MG63 (cell line): ENCODE data around the gene GRXCR1. TPM values are rescaled to one million over a fixed set of nuclear protein-coding genes. Genes with fewer than 3 reads are reported as not detected.

ENCODE experiments used
- DNase-seq: peaks from one replicate; pipeline ENCODE4 v3.0.0-alpha.2; 2020
- H3K27me3 ChIP-seq: fragments of 250-450 bp; sonication (Bioruptor Pico); 2 replicates; pipeline ENCODE4 v1.5.1; 2020; ENCODE audit warnings: mild to moderate bottlenecking, moderate library complexity
- H3K36me3 ChIP-seq: fragments of 250-450 bp; sonication (Bioruptor Pico); 2 replicates; pipeline ENCODE4 v1.5.1; 2020; ENCODE audit warnings: mild to moderate bottlenecking, moderate library complexity
- H3K4me3 ChIP-seq: fragments of 250-450 bp; sonication (Bioruptor Pico); 2 replicates; pipeline ENCODE4 v1.5.1; 2020; ENCODE audit warnings: mild to moderate bottlenecking, moderate library complexity
- H3K9me3 ChIP-seq: fragments of 250-450 bp; sonication (Bioruptor Pico); 2 replicates; pipeline ENCODE4 v1.5.1; 2020; ENCODE audit warnings: mild to moderate bottlenecking, moderate library complexity
- total RNA-seq: library from RNA; depleted of rRNA; stranded (reverse); fragments of >200 nt; shearing (Covaris generic); gene quantifications from 2 replicates; pipeline ENCODE4 v1.2.3, GENCODE V29; 2014; ENCODE audit warnings: low replicate concordance

Gene GRXCR1
- total RNA-seq, 1 experiment from 2014 or later = not detected

GRCh38 chr4:42914937-42915336 lies 22.4 kb downstream of the GRXCR1 start:
- no peak overlapping the region for H3K4me3 ChIP-seq
- H3K9me3 ChIP-seq = peaks cover 7% of the 10 kb centered on the region; the same call in 1 of the 2 replicates
- DNase-seq = no peak
- H3K36me3 ChIP-seq = no peaks in the 10 kb centered on the region
- no peaks in the 10 kb centered on the region for H3K27me3 ChIP-seq

GRCh38 chr4:42915484-42915883 lies 23.0 kb downstream of the GRXCR1 start:
- Histone ChIP-seq H3K36me3 (no peaks in the 10 kb centered on the region), H3K4me3 (no peak overlapping the region), H3K27me3 (no peaks in the 10 kb centered on the region), H3K9me3 (peaks cover 7% of the 10 kb centered on the region; the same call in 1 of the 2 replicates)
- peak; percentile 75 for DNase-seq

GRCh38 chr4:42917296-42917695 lies 24.8 kb downstream of the GRXCR1 start:
- no peaks in the 10 kb centered on the region for H3K27me3 ChIP-seq
- H3K36me3 ChIP-seq = no peaks in the 10 kb centered on the region
- H3K9me3 ChIP-seq = peaks cover 7% of the 10 kb centered on the region; the same call in 1 of the 2 replicates
- H3K4me3 ChIP-seq = no peak overlapping the region
- no peak for DNase-seq

- no peak overlapping the region for H3K4me3 ChIP-seq
- peaks cover 3% of the 10 kb centered on the region; the same call in 1 of the 2 replicates for H3K27me3 ChIP-seq
- no peaks in the 10 kb centered on the region for H3K9me3 ChIP-seq
- DNase-seq = no peak
- H3K36me3 ChIP-seq = no peaks in the 10 kb centered on the region
Measured at GRCh38 chr4:42923431-42923830, 30.9 kb downstream of the GRXCR1 start.

DNA sequence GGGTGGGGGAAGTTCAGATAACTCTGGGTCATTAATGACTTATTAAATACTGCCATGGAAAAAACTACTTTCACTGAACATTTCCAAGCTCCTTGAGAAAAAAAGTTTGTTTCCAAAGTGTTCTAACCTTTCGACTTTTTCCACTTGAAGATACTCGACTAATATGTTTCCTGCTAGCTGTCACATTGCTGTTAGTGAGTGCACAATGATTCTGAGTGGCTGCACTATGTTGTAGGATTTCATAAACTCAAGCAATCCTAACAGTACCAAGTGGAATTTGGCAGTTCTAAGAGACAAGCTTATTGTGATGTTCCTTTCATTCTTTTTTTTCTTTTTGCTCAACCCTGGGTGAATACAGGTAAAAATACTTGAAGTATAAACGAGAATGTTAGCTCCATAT lies 33.4 kb downstream of the GRXCR1 start:
- Histone ChIP-seq H3K27me3 (peaks cover 3% of the 10 kb centered on the region; the same call in 1 of the 2 replicates), H3K4me3 (no peak overlapping the region), H3K36me3 (no peaks in the 10 kb centered on the region), H3K9me3 (no peaks in the 10 kb centered on the region)
- no peak for DNase-seq

DNA sequence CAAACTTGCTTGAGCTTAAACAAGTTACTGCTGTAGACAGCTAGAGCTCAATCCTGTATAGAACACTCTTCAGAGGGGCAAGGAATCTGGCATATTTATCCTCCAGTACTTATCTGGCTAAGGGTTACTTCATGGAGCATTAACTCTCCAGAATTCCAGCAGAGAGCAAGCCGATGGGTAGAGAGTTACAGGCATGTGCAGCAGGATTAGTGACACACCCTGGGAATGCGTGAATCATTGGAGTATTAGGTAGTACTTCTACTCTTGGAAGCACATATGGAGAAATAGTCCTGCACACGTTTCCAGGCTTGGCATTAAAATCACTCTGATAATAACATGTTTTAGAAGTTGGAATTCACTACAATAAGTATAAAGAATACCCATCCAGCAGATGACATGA lies 35.4 kb downstream of the GRXCR1 start:
- peak; percentile 88 for DNase-seq
- Histone ChIP-seq H3K9me3 (no peaks in the 10 kb centered on the region), H3K27me3 (peaks cover 3% of the 10 kb centered on the region; the same call in 1 of the 2 replicates), H3K36me3 (no peaks in the 10 kb centered on the region), H3K4me3 (no peak overlapping the region)

DNA sequence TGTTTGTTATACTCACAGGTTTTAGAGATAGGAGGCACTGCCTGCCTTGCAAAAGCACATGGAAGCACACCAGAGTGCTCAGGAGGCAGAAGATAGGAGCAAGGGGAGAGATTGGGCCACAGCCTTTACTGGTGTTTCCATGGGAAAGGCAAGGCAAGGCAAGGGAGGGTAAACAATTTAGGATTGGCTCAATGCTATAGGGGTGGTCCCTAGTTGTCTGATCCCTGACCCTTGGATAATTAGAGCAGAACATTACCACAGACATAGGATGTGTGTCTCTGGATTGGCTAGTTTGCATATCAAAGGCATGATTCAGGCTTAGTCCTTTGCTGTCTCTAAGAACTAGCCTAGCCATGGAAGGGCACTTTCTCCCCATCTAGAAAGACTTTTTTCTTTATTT lies 36.1 kb downstream of the GRXCR1 start:
- H3K4me3 ChIP-seq = no peak overlapping the region
- no peaks in the 10 kb centered on the region for H3K9me3 ChIP-seq
- peaks cover 3% of the 10 kb centered on the region; the same call in 1 of the 2 replicates for H3K27me3 ChIP-seq
- no peak for DNase-seq
- no peaks in the 10 kb centered on the region for H3K36me3 ChIP-seq

- no peaks in the 10 kb centered on the region for H3K36me3 ChIP-seq
- H3K9me3 ChIP-seq = peaks cover 4% of the 10 kb centered on the region; the same call in 1 of the 2 replicates
- no peak overlapping the region for H3K4me3 ChIP-seq
- DNase-seq = no peak
- peaks cover 19% of the 10 kb centered on the region for H3K27me3 ChIP-seq
Measured at GRCh38 chr4:42942216-42942615, 49.7 kb downstream of the GRXCR1 start.

GRCh38 chr4:42945874-42946273 lies 53.4 kb downstream of the GRXCR1 start:
- Histone ChIP-seq H3K27me3 (peaks cover 24% of the 10 kb centered on the region), H3K4me3 (no peak overlapping the region), H3K36me3 (no peaks in the 10 kb centered on the region), H3K9me3 (peaks cover 2% of the 10 kb centered on the region; the same call in 1 of the 2 replicates)
- DNase-seq = no peak

DNA sequence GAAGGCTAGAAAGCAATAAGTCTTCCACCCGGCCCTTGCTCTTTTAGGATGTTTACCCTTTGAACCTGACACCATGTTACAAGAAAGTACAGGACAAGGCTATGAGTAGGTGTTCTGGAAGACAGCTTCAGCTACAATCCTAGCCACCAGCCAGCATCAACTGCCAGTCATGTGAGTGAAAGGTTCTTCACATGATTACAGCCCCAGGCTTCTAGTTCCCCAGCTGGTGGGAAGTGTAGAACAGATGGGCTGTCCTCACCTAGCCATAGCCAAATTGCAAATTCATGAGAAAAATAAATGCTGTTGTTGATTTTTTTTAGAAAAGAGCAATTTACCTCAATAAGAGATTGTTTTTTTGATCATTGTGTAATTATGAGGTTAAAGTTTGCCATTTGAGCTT lies 60.8 kb downstream of the GRXCR1 start:
- peaks cover 16% of the 10 kb centered on the region for H3K27me3 ChIP-seq
- DNase-seq = no peak
- H3K9me3 ChIP-seq = peaks cover 7% of the 10 kb centered on the region; the same call in 1 of the 2 replicates
- H3K4me3 ChIP-seq = no peak overlapping the region
- no peaks in the 10 kb centered on the region for H3K36me3 ChIP-seq

- H3K9me3 ChIP-seq = peaks cover 8% of the 10 kb centered on the region; the same call in 1 of the 2 replicates
- H3K36me3 ChIP-seq = no peaks in the 10 kb centered on the region
- DNase-seq = peak; percentile 46
- no peak overlapping the region for H3K4me3 ChIP-seq
- peaks cover 11% of the 10 kb centered on the region; the same call in 1 of the 2 replicates for H3K27me3 ChIP-seq
Measured at GRCh38 chr4:42954963-42955669, 62.6 kb downstream of the GRXCR1 start.

DNA sequence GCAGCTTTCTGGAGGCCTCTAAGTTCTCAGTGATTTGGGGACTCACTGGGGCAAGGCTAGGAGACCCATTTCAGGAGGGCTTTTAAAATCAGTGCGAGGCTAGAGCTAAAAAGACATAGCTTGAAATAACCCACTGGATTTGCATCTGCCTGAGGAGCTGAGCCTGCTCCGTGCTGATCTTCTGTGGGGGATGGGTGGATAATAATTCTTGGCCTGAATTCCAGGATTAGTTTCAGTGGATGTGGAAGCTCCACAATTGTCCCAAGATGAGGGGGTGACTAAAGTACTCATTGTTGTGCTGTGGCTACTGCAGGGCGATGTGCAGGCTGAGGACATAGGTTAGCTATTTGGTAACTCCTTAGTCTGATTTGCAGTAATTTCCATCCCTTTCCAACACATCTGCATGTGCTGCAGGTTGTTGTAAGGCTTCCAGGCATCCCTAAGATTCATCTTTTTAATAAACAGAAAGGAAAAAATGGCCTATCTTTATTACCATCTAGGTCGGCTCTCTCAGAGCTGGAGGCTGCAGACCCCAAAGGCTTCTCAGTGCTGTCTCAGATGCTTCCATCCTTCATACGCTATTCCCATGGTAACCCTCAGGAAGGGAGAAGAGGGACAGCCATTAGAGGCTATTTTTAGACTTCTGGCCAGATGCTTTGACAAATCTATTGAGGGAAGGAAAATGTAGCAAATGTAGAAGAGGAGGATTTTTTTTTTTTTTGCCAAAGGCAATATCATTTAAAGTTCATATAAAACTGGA lies 63.4 kb downstream of the GRXCR1 start:
- Histone ChIP-seq H3K36me3 (no peaks in the 10 kb centered on the region), H3K9me3 (peaks cover 8% of the 10 kb centered on the region; the same call in 1 of the 2 replicates), H3K27me3 (peaks cover 8% of the 10 kb centered on the region; the same call in 1 of the 2 replicates), H3K4me3 (no peak overlapping the region)
- DNase-seq = no peak

- Histone ChIP-seq H3K9me3 (no peaks in the 10 kb centered on the region), H3K36me3 (no peaks in the 10 kb centered on the region), H3K4me3 (no peak overlapping the region), H3K27me3 (peaks cover 2% of the 10 kb centered on the region; the same call in 1 of the 2 replicates)
- DNase-seq = peak; percentile 22
Measured at GRCh38 chr4:42965326-42965725, 72.8 kb downstream of the GRXCR1 start.

DNA sequence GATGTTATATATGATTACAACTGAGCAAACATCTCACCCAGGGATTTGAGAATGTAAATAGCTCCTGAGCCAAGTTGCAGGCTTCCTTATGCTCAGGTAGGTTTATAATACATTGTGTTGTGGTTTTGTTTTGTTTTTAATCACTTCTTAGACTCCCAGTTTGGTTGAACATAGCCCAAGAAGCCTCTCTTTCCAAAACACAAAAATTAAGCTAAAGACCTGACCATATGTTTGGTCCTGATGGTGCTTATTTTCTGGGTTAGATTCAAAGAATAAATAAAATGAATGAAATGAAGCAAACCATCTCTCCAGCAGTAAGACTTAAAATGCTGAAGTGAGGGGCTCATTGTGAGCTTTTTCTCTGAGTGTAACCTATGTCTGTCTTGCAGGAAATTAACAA lies 93.5 kb downstream of the GRXCR1 start:
- peaks cover 10% of the 10 kb centered on the region for H3K9me3 ChIP-seq
- DNase-seq = no peak
- H3K27me3 ChIP-seq = no peaks in the 10 kb centered on the region
- H3K36me3 ChIP-seq = no peaks in the 10 kb centered on the region
- H3K4me3 ChIP-seq = no peak overlapping the region

- H3K9me3 ChIP-seq = peaks cover 8% of the 10 kb centered on the region
- H3K4me3 ChIP-seq = no peak overlapping the region
- DNase-seq = no peak
- H3K27me3 ChIP-seq = 0 out of 2 replicates have a peak, but pooled peaks cover 2% of the 10 kb centered on the region
- no peaks in the 10 kb centered on the region for H3K36me3 ChIP-seq
Measured at GRCh38 chr4:42995343-42995944, 102.9 kb downstream of the GRXCR1 start.

GRCh38 chr4:43008793-43009192 lies 116.3 kb downstream of the GRXCR1 start:
- H3K4me3 ChIP-seq = no peak overlapping the region
- DNase-seq = no peak
- peaks cover 28% of the 10 kb centered on the region for H3K9me3 ChIP-seq
- H3K36me3 ChIP-seq = no peaks in the 10 kb centered on the region
- peaks cover 5% of the 10 kb centered on the region; the same call in 1 of the 2 replicates for H3K27me3 ChIP-seq

- Histone ChIP-seq H3K9me3 (no peaks in the 10 kb centered on the region), H3K36me3 (no peaks in the 10 kb centered on the region), H3K27me3 (peaks cover 5% of the 10 kb centered on the region), H3K4me3 (no peak overlapping the region)
- no peak for DNase-seq
Measured at GRCh38 chr4:43014256-43014655, 121.7 kb downstream of the GRXCR1 start.
